Measurements from ENCODE around the gene DENND4A.

Gene DENND4A

DNA sequence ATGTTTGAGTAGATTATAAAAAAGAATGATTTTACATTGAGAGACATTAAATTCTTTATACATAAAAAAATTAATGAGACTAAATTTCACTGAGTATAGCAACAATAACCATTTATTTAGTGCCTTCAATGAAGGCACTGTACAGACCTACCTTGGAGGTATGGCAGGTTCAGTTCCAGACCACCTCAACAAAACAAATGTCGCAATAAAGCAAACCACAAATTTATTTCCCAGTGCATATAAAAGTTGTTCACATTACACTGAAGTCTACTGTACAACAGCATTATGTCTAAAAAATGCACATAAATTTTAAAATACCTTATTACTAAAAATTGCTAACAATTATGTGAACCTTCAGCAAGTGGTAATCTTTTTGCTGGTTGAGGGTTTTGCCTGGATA, 111.5 kb downstream of the DENND4A start:
- FAIRE-seq (no peak), DNase-seq (ENCODE audit: low spot score) (no peak)

DNA sequence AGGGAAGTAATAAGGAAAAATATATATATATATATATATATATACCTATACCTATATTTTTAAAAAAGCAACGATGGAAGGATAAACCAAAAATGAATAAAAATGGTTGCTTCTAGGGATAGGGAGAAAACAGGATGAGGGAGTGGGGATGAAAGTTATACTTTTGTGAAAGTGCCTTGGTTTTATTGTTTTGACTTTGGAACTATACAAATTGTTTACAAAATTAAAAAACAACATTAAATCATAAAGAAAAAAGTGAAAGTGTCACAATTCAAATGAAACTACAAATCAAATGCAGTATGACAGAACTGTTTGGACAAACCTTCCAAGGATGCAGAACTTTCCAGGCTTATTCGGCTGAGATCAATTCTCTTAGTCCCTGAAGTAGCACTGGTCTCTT, 116.0 kb downstream of the DENND4A start:
- FAIRE-seq = no peak

DNA sequence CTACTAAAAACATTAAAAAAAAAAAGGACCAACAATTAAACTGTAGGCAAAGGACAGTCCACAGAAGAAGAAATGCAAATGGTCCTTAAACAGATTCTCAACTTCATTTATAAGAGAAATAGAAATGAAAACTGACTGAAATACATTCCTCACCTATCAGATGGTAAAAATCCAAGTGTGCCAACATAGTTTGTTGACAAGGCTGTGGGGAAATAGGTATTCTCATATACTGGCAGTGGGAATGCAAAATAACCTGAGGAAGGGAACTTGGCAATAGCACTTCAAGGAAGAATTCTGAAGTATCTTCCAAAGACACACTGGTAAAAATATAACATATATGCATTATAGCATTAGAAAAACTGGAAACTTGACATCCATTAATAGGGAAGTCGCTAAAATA, 116.5 kb downstream of the DENND4A start:
- FAIRE-seq = no peak

More for the DNA sequence above, 116.0 kb downstream of the DENND4A start:
- DNase-seq (ENCODE audit: low spot score) = no peak

DNA sequence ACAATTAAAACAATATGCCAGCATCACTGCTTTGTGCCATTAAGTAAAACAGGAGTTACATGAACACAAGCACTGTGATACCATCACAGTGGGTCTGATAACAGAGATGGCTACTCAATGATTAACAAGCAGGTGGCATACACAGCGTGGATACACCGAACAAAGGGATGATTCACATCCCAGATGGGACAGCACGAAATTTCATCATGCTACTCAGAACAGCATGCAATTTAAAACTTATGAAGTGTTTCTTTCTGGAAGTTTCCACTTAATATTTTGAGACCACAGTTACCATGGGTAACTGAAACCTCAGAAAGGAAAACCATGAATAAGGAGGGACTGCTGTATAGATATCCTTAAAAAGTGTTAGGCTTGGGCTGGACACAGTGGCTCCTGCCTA, 125.8 kb downstream of the DENND4A start:
- FAIRE-seq = no peak

More for the DNA sequence above, 116.5 kb downstream of the DENND4A start:
- no peak for DNase-seq (ENCODE audit: low spot score)

DNA sequence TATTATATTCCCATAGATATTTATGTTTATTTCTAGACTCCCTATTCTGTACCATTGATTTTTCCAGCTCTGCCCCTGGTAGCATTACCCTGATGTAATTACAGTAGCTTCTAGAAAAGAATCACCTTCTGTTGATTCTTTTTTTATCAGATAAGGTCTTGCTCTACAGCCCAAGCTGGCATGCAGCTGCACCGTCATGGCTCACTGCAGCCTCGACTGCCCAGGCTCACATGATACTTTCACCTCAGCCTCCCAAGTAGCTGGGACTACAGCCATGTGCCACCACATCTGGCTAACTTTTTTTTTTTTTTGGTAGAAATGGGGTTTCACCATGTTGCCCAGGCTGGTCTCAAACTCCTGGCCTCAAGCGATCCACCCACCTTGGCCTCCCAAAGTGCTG, 128.6 kb downstream of the DENND4A start:
- FAIRE-seq (no peak), DNase-seq (ENCODE audit: low spot score) (no peak)

More for the DNA sequence above, 125.8 kb downstream of the DENND4A start:
- no peak for DNase-seq (ENCODE audit: low spot score)

DNA sequence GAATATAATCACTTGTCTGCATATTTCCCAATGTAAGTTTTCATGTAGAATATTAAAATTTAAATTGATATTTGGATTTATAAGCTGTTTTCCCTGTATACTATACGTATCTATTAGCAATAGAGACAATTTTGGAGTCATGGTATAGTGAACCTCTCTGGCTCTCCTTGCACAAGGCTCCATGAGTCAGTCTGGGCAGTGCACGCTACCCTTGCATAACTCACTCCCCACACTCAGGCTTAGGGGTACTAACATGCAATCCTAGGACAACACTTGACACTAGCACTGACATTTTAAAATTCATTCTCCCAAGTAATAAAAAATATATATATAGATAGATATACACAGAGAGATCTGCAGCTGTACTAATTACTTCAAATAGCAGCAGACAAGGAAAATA, 131.2 kb downstream of the DENND4A start:
- DNase-seq (ENCODE audit: low spot score) (no peak), FAIRE-seq (no peak)

DNA sequence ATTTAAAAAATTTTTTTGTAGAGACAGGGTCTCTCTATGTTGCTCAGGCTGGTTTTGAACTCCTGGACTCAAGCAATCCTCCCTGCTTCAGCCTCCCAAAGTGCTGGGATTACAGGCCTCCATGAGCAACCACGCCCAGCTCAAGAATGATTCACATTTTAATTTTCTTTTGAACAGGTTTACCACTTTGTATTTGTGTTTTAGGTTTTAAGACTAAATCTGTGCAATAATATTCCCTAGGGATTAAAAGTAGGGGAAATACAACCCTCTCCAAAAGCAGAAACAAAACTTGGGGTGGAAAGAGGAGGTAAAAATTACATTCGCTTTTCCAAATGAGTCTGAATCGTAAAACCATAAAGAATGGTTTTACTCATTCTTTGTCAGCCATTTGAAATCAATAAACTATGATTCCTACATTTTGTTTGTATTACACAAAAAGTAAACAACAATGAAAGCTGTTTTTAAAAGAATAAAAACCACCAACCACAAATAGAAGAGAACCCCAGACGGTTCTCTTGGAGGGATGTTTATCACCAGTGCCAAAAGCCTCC, 132.5 kb downstream of the DENND4A start:
- FAIRE-seq (no peak), DNase-seq (ENCODE audit: low spot score) (no peak)

DNA sequence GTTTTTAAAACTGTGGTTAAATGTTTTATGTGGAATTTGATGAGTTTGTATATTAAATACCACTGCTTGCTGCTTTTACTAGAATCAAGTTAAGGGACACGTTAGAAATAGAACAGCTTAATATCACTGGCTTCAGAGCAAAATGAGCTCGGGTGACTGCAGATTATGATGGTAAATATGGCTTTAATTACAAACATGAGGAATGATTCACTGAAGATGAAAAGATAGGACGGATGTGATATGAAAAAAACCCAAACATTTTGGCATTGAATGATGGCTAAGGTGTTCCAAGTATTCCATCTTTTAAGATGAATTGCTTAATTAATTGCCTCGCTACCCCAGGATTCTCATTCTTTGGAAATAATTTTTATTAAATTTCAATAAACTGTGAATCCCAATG, 136.6 kb downstream of the DENND4A start:
- FAIRE-seq (no peak), DNase-seq (ENCODE audit: low spot score) (no peak)

DNA sequence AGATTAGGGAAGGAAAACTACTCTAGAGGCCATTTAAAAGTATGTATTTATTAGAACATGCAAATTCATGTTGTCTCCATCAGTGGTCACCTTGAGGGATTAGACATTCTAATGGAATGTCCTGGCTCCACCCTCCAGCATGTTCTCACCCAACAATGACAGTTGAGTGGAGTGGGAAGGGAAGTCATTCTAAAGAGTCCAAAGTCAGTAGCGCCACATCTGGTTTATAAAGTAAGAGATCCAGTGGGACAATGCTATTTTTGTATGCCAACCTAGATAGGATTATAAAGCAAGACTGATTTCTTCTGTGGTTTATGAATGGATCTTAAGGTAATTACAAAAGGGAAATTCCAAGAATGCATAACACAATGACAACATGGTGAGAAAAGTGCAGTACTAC, 137.1 kb downstream of the DENND4A start:
- DNase-seq (ENCODE audit: low spot score) (peak; percentile 58), FAIRE-seq (no peak)

DNA sequence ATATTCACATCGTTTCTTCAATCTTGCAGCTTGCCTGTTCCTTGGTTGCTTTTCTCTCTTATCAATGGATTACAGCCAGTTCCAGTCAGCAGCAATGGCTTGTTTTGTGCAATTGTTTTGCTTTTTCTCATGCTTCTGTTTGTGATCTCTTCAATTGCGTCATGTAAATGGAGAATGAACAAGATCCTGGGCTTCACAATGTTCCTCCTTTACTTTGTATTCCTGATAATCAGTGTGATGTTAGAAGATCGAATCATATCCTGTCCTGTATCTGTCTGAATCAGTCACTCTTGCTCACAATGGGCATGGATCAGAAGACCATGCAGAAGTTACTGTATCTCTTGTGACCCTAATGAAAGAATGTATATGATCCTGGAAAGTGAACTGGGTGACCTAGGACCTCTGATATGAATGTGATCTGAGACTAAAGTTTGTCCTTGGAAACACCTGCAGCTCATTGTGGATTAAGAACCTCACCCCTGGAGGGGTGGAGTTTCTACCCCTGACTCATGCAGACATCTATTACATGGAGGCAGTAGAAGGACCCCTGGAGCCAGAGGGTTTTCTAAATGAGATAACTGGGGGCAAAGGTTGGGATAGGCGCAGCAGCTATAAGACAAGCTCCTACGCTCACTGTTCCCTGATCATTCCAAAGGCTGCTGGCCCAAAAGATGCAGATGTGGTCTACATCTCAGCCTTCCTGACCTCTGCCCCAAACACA, 138.1 kb downstream of the DENND4A start:
- FAIRE-seq (no peak), DNase-seq (ENCODE audit: low spot score) (no peak)

DNA sequence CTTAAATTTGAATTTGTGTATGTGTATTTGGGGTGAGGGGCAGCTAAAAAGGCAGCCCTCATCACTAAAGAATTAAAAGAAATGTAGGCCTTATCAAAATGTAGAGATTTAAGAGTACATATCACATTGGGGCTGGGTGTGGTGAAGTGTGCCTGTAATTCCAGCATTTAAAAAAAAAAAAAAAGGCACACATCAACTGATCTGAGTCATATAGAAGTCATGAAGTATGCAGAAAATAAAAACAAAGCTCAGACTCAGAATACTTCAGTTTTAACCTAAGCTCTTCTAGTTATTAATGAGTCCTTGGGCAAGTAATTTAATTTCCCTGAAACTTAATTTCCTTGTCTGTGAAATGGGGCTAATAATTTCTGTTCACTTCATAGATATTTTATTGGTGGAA, 138.8 kb downstream of the DENND4A start:
- FAIRE-seq (no peak), DNase-seq (ENCODE audit: low spot score) (no peak)

DNA sequence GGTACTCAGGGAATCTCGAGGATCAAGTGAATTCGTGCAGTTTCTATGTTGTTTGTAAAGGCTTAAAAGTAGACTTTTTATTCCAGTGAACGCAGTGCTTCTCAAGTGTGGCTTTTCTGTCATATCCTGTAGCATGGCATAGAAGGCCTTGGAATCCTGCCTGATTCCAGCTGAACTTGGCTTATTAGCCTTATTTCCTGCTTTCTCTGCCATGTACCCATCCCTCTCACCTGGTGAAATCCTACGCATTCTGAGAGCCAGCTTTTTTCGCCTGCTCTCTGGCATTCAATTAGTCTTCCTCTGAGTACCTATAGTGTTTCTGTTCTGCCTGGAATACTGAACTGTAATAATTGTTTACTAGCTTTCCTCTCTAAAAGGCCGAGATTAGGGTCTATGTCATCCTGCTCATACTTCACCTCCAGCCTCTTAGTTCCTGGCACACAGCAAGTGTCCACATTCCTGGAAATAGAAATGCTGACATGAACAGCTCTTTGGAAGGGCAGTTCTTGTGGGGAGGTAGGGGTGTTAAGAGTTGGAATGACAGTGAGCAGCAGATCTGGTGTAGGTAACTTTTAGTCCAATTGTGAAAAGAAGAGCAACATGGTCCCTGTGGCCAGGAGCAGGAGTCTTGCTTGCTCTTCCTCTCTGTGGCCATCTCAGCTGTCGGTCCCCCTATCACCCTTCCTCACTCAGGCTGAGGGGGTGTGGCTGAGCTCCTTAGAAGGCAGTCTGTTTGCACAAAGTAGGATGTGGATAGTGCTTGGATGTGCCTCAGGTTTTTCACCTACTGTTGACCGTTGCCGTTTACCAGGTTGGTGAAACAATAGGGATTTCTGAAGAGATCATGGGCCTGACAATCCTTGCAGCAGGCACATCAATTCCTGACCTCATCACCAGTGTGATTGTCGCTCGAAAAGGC, 140.0 kb downstream of the DENND4A start:
- FAIRE-seq = no peak
- DNase-seq (ENCODE audit: low spot score) = no peak

DNA sequence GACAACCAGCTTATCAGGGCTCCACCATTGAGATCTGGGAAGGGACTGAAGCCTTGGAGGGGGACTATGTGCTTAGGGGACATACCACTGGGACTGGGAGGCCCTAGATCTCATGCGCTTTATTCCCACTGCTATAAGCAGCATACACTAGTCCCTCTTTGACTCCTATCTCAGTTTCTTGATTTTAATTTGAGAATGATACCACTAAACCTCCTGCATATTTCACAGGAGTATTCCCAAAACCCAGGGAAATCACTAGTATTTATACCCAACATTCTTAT, 141.1 kb downstream of the DENND4A start:
- DNase-seq (ENCODE audit: low spot score) (no peak), FAIRE-seq (no peak)

DNA sequence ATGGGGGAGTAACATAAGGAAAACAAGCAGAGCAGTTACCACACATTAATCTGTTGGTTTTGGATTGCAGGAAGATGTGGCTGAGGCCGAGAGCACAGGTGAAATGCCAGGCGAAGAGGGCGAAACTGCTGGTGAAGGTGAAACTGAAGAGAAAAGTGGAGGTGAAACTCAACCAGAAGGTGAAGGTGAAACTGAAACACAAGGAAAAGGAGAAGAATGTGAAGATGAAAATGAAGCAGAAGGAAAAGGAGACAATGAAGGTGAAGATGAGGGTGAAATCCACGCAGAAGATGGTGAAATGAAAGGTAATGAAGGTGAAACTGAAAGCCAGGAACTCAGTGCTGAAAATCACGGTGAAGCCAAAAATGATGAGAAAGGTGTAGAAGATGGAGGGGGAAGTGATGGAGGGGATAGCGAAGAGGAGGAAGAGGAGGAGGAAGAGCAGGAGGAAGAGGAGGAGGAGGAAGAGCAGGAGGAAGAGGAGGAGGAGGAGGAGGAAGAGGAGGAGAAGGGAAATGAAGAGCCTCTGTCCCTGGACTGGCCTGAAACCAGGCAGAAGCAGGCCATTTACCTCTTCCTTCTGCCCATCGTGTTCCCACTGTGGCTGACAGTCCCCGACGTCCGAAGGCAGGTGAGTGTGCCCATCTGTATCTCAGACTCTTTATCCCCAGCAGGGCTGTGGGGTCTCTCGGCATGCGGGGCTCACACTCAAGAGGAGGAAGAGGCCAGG, 141.6 kb downstream of the DENND4A start:
- FAIRE-seq (no peak), DNase-seq (ENCODE audit: low spot score) (no peak)

DNA sequence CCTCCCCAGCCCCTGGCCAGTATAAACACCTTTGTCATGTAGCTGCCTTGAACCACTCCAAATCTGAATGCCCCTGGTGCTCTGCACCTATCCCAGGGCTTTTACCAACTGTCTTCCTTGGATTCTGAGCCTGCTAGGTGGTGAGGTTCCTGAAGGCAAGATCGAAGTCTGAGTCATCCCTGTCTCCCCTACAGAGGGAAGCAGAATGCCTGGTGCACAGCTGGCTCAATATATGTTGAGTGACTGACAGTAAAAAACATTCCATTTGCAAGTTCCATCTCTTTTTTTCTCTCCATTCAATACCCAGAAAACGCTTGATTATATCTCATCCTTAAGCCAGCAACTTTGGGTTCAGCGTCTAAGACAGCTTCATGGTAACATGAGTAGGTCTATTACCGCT, 145.6 kb downstream of the DENND4A start:
- FAIRE-seq = no peak
- no peak for DNase-seq (ENCODE audit: low spot score)

DNA sequence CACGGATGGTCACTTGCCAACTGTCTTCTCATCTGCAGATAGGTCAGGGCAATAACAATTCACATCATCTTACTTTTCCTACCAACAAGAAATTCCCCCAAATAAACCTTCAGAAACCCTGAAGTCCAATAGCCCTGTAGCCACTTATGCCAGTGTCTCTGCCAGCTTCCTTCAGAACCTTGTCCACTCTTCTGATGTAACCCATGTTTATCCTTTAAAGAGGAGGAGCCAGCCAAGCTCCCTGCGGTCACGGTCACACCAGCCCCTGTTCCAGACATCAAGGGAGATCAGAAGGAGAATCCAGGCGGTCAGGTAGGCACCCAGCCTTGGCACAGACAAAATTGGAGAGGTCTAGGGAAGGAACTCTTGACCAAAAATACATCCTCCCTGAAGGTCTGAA, 146.7 kb downstream of the DENND4A start:
- no peak for DNase-seq (ENCODE audit: low spot score)
- no peak for FAIRE-seq

DNA sequence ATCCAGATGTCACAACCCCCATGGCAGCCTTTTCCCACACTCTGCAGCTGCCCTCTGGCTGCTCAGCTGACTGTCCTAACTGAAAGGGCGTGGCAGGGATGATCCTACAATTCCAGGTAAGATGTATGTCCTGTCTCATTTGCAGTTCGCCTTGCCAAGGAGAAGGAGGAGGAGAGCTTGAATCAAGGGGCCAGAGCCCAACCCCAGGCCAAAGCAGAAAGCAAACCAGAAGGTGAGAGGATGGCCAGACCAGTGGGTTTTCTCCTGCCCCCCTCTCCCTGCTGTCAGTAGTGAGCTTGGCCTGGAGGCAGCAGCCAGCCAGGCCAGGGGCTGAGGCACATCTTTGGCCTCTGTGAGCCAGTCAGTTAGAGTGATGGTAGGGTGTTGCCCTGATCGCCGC, 147.8 kb downstream of the DENND4A start:
- FAIRE-seq (no peak), DNase-seq (ENCODE audit: low spot score) (no peak)

DNA sequence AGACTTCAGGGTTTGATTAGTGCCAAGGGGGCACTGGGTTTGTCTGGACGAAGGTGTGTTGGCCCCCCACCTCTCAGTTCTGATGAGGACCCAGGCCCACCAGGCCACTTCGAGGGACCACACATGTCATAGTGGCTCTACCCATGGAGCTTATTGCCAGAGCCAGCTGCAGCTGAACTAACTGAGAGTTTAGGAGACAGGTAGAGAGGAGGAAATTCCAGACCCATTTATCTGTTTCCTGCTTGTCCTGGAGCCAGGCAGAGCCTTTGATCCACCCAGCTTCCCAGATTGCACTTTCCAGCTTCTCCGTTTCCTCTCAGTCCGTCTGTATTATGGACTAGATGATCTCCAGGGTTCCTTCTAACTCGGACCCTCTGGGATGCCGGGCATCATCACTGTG, 149.5 kb downstream of the DENND4A start:
- FAIRE-seq (no peak), DNase-seq (ENCODE audit: low spot score) (no peak)

DNA sequence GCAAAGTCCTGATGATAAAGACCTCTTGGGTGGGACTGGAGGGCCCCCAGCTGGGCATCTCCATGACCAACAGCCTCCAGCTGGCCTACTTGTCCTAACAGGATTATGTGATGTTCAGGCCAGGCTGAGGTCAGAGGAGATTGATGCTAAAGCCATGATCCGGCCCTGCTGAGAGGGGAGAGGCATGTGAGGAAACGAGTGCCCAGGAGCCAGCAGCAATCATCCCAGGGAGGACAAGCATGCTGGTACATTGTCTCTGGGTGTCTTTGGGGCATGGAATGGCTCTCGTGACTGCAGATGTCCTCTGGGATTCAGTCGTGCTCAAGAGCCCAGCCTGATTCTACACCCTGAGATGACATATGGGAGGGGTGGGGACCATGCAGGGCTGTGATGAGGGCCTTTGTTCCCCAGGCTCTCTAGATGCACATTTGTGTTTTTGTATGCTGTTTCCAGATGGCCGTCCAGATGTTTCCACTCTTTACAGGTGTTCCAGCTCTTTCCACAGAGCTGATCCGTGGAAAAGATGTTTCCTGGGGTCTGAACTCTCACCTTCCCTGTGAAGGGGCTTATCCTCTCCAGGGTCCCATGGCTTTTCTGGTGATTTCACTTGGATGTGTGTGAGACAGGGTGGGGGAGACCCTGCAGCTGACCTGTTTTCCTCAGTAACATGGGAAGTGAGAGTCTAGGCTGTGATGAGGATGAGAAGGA, 150.2 kb downstream of the DENND4A start:
- DNase-seq (ENCODE audit: low spot score) (no peak), FAIRE-seq (no peak)

DNA sequence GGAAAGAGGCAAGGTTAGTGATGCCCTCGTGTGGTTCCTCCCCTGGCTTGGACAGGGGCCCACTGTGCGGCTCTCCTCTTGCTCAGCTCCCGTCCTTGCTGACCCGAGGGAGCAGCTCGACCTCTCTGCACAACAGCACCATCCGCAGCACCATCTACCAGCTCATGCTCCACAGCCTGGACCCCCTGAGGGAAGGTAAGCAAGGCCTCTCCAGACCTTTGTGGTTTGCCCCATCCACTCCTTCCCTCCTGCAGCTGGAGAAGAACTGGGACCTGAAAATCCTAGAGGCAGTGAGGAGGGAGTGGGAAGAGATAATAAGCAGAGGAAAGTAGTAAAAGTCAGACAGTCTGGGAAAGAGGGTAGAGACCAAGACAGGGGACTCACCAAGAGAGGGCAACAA, 152.6 kb downstream of the DENND4A start:
- DNase-seq (ENCODE audit: low spot score) (no peak), FAIRE-seq (no peak)

DNA sequence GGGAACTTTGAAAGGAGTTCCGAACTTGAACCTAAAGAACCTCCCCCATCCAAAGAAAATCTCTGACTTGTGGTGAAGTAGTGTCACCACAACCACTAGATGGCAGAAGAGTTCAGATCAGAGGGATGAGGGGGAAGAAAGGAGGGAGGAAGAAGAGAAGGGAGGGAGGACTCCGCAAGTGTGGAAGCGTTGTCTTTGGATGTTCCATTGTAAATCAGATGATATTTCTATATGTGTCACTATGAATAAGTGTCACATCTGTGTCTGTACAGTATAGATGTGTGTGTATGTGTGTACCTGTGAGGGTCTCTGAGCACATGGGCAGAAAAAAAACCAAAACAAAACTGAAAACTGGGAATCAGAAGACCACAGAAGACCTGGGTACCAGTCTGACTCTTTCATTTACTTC, 153.4 kb downstream of the DENND4A start:
- FAIRE-seq = no peak
- DNase-seq (ENCODE audit: low spot score) = peak; percentile 90
